Liver (tissue), 3 donors: ENCODE results near the gene FAM120C.

Source experiments
- ATF3 ChIP-seq: IDR thresholded peaks from 2 replicates; pipeline ENCODE4 v1.6.1; 2016; ENCODE audit warnings: antibody characterized with exemption
- EGR1 ChIP-seq, 2 donors: IDR thresholded peaks; 2 replicates each; pipeline ENCODE4 v1.6.1; 2016 to 2018; ENCODE audit warnings: antibody characterized with exemption in 2 of 2, low read depth in 2 of 2
- NR2F2 ChIP-seq: IDR thresholded peaks from 2 replicates; pipeline ENCODE4 v1.6.1; 2016; ENCODE audit warnings: antibody characterized with exemption
- RAD21 ChIP-seq, 2 donors: IDR thresholded peaks; 2 replicates each; pipeline ENCODE4 v1.6.1; 2016; ENCODE audit warnings: antibody characterized with exemption in 2 of 2, mild to moderate bottlenecking in 2 of 2
- RXRA ChIP-seq, 2 donors: IDR thresholded peaks; 2 replicates each; pipeline ENCODE4 v1.6.1; 2017 to 2018; ENCODE audit warnings: antibody characterized with exemption in 2 of 2, mild to moderate bottlenecking in 1 of 2
- TAF1 ChIP-seq: conservative IDR thresholded peaks from 2 replicates; pipeline ENCODE4 v1.6.1; 2016; ENCODE audit warnings: antibody characterized with exemption, mild to moderate bottlenecking
- YY1 ChIP-seq: IDR thresholded peaks from 2 replicates; pipeline ENCODE4 v1.6.1; 2016; ENCODE audit warnings: antibody characterized with exemption, mild to moderate bottlenecking
- ZBTB33 ChIP-seq: IDR thresholded peaks from 2 replicates; pipeline ENCODE4 v1.6.1; 2016; ENCODE audit warnings: antibody characterized with exemption
- TF ChIP-seq, protein P1 (sequence below): fragments of 150-350 bp; IDR thresholded peaks from 2 replicates; pipeline ENCODE4 v1.5.1; 2017; ENCODE audit warnings: improper control_type of control experiment, low read depth, low read length; ENCODE audit not compliant: missing input control
- TF ChIP-seq, protein P2 (sequence below): IDR thresholded peaks from 2 replicates; pipeline ENCODE4 v1.6.1; 2016; ENCODE audit warnings: antibody characterized with exemption, mild to moderate bottlenecking
- TF ChIP-seq, protein P3 (sequence below): IDR thresholded peaks from 2 replicates; pipeline ENCODE4 v1.6.1; 2016; ENCODE audit warnings: antibody characterized with exemption
- donor health status: healthy.
- donor health status: healthy.

GRCh38 chrX:54194982-54195588 is 12.0 kb upstream of the FAM120C start:
- TF ChIP-seq YY1 (no peak), RXRA (IDR thresholded peaks at IDR 0.05) (no peak), RAD21 (IDR thresholded peaks at IDR 0.05) (no peak), ATF3 (no peak), TAF1 (no peak), EGR1 (IDR thresholded peaks at IDR 0.05; ENCODE audit: low read depth in 2 of 2) (no peak), ZBTB33 (no peak), NR2F2 (no peak)
- TF ChIP-seq, protein P1, sequence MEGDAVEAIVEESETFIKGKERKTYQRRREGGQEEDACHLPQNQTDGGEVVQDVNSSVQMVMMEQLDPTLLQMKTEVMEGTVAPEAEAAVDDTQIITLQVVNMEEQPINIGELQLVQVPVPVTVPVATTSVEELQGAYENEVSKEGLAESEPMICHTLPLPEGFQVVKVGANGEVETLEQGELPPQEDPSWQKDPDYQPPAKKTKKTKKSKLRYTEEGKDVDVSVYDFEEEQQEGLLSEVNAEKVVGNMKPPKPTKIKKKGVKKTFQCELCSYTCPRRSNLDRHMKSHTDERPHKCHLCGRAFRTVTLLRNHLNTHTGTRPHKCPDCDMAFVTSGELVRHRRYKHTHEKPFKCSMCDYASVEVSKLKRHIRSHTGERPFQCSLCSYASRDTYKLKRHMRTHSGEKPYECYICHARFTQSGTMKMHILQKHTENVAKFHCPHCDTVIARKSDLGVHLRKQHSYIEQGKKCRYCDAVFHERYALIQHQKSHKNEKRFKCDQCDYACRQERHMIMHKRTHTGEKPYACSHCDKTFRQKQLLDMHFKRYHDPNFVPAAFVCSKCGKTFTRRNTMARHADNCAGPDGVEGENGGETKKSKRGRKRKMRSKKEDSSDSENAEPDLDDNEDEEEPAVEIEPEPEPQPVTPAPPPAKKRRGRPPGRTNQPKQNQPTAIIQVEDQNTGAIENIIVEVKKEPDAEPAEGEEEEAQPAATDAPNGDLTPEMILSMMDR, result no peak
- TF ChIP-seq, protein P2, sequence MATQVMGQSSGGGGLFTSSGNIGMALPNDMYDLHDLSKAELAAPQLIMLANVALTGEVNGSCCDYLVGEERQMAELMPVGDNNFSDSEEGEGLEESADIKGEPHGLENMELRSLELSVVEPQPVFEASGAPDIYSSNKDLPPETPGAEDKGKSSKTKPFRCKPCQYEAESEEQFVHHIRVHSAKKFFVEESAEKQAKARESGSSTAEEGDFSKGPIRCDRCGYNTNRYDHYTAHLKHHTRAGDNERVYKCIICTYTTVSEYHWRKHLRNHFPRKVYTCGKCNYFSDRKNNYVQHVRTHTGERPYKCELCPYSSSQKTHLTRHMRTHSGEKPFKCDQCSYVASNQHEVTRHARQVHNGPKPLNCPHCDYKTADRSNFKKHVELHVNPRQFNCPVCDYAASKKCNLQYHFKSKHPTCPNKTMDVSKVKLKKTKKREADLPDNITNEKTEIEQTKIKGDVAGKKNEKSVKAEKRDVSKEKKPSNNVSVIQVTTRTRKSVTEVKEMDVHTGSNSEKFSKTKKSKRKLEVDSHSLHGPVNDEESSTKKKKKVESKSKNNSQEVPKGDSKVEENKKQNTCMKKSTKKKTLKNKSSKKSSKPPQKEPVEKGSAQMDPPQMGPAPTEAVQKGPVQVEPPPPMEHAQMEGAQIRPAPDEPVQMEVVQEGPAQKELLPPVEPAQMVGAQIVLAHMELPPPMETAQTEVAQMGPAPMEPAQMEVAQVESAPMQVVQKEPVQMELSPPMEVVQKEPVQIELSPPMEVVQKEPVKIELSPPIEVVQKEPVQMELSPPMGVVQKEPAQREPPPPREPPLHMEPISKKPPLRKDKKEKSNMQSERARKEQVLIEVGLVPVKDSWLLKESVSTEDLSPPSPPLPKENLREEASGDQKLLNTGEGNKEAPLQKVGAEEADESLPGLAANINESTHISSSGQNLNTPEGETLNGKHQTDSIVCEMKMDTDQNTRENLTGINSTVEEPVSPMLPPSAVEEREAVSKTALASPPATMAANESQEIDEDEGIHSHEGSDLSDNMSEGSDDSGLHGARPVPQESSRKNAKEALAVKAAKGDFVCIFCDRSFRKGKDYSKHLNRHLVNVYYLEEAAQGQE, result no peak
- TF ChIP-seq, protein P3, sequence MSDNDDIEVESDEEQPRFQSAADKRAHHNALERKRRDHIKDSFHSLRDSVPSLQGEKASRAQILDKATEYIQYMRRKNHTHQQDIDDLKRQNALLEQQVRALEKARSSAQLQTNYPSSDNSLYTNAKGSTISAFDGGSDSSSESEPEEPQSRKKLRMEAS, result no peak
